ENCODE results near the gene GPRC5A. TPM values are rescaled to one million over a fixed set of nuclear protein-coding genes. Genes with fewer than 3 reads are reported as not detected.

GPRC5A gene
- total RNA-seq, 1 donor from 2014 or later: not detected

DNA sequence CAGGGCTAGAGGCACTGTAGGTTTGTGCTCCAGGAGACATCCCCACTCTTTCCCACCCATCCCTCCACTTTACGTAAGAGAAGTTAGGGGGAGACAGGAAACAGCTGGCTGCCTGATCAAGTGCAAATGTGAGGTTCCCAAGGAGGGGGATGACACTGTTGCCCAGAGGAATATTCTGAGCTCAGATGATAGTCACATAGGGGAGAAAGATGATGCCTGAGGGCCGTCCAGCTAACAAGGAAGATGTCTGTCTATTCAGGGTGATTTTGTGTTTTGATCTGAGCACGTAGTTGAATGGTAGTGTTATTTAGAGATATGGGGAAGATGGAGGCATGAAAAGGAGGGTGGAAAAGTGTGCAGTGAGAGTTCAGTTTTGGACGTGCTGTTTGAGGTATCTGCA lies 74.5 kb downstream of the GPRC5A start:
- Mint-ChIP-seq H3K36me3 (ENCODE audit: low read depth) (peaks cover 10% of the 10 kb centered on the region), H3K4me1 (peaks cover 5% of the 10 kb centered on the region), H3K9me3 (no peaks in the 10 kb centered on the region), H3K27ac (ENCODE audit: unreplicated experiment) (no peak overlapping the region), H3K4me3 (no peak overlapping the region), H3K27me3 (ENCODE audit: low read depth) (no peaks in the 10 kb centered on the region)
- TF ChIP-seq, protein P1, sequence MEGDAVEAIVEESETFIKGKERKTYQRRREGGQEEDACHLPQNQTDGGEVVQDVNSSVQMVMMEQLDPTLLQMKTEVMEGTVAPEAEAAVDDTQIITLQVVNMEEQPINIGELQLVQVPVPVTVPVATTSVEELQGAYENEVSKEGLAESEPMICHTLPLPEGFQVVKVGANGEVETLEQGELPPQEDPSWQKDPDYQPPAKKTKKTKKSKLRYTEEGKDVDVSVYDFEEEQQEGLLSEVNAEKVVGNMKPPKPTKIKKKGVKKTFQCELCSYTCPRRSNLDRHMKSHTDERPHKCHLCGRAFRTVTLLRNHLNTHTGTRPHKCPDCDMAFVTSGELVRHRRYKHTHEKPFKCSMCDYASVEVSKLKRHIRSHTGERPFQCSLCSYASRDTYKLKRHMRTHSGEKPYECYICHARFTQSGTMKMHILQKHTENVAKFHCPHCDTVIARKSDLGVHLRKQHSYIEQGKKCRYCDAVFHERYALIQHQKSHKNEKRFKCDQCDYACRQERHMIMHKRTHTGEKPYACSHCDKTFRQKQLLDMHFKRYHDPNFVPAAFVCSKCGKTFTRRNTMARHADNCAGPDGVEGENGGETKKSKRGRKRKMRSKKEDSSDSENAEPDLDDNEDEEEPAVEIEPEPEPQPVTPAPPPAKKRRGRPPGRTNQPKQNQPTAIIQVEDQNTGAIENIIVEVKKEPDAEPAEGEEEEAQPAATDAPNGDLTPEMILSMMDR (conservative IDR thresholded peaks at IDR 0.05): no peak
- no peak for DNase-seq (ENCODE audit: low read depth, low spot score)

Other genes starting within 250 kb of the GPRC5A start
- 19.1 and 21.8 TPM in 2 replicates for gene GPR19, start 195.4 kb upstream of the GPRC5A start, total RNA-seq
- gene CDKN1B, start 174.2 kb upstream of the GPRC5A start, total RNA-seq: 47.9 and 52.5 TPM in 2 replicates
- 4.8 and 6.0 TPM in 2 replicates for gene APOLD1, start 105.9 kb upstream of the GPRC5A start, total RNA-seq
- gene DDX47, start 78.2 kb upstream of the GPRC5A start, total RNA-seq: 69.3 and 70.9 TPM in 2 replicates
- gene GPRC5D, start 60.6 kb downstream of the GPRC5A start, total RNA-seq: not detected in 2 replicates
- 23.6 and 27.7 TPM in 2 replicates for gene HEBP1, start 108.7 kb downstream of the GPRC5A start, total RNA-seq
- gene FAM234B, start 152.8 kb downstream of the GPRC5A start, total RNA-seq: 16.0 and 16.3 TPM in 2 replicates
- gene GSG1, start 212.1 kb downstream of the GPRC5A start, total RNA-seq: not detected in 2 replicates

Measured in neural crest cell (in vitro differentiated cells).